Smooth muscle cell (in vitro differentiated cells): Measurements from ENCODE around the gene PRKG1. TPM values are rescaled to one million over a fixed set of nuclear protein-coding genes. Genes with fewer than 3 reads are reported as not detected.

Experiments used
- DNase-seq: peaks from one replicate; lab custom pipeline; 2025; ENCODE audit not compliant: unreplicated experiment; lab: John Stamatoyannopoulos, UW
- H2AFZ ChIP-seq: fragments of 200-600 bp; sonication (generic); 2 replicates; pipeline ENCODE4 v1.6.0; 2016; ENCODE audit warnings: antibody characterized with exemption, low read depth, mild to moderate bottlenecking
- H3F3A ChIP-seq: fragments of 200-600 bp; sonication (generic); 2 replicates; pipeline ENCODE4 v1.6.0; 2017; ENCODE audit warnings: antibody characterized with exemption, low read depth
- H3K27ac ChIP-seq: fragments of 200-600 bp; sonication (generic); 2 replicates; pipeline ENCODE4 v1.5.1; 2016; ENCODE audit warnings: low read depth, mild to moderate bottlenecking
- H3K27me3 ChIP-seq: fragments of 200-600 bp; sonication (generic); 2 replicates; pipeline ENCODE4 v1.6.1; 2016; ENCODE audit warnings: low read depth, mild to moderate bottlenecking
- H3K36me3 ChIP-seq: fragments of 200-600 bp; sonication (generic); 2 replicates; pipeline ENCODE4 v1.5.1; 2016; ENCODE audit warnings: low read depth
- H3K4me1 ChIP-seq: fragments of 200-600 bp; sonication (generic); 2 replicates; pipeline ENCODE4 v1.5.1; 2016; ENCODE audit warnings: low read depth
- H3K4me2 ChIP-seq: fragments of 200-600 bp; sonication (generic); 2 replicates; pipeline ENCODE4 v1.6.0; 2016; ENCODE audit warnings: mild to moderate bottlenecking
- H3K4me3 ChIP-seq: fragments of 200-600 bp; sonication (generic); 2 replicates; pipeline ENCODE4 v1.5.1; 2016; ENCODE audit warnings: mild to moderate bottlenecking
- H3K79me2 ChIP-seq: fragments of 200-600 bp; sonication (generic); 2 replicates; pipeline ENCODE4 v1.6.0; 2016; ENCODE audit warnings: low read depth, mild to moderate bottlenecking
- H3K9ac ChIP-seq: fragments of 200-600 bp; sonication (generic); 2 replicates; pipeline ENCODE4 v1.6.0; 2016; ENCODE audit warnings: low read depth
- H3K9me3 ChIP-seq: fragments of 200-600 bp; sonication (generic); replicated peaks from 2 replicates; pipeline ENCODE4 v1.5.1; 2016; ENCODE audit warnings: low read depth
- H4K20me1 ChIP-seq: fragments of 200-600 bp; sonication (generic); 2 replicates; pipeline ENCODE4 v1.6.0; 2016; ENCODE audit warnings: low read depth
- WGBS: methylation state at CpG from one replicate; pipeline ENCODE4 v1.1.7; 2016; ENCODE audit warnings: low lambda C conversion rate; 5-methylcytosine and 5-hydroxymethylcytosine counted together
- polyA plus RNA-seq: library from polyadenylated mRNA; unstranded; fragments of >200 nt; fragmentation: Nextera tagmentation; extraction: Ambion mirVana; gene quantifications from 2 replicates; pipeline ENCODE4 v1.2.1, GENCODE V29; 2016
- total RNA-seq: library from RNA; depleted of rRNA; stranded (reverse); fragments of >200 nt; gene quantifications from 2 replicates; pipeline ENCODE4 v1.2.3, GENCODE V29; 2014
- TF ChIP-seq, protein P1 (sequence below): fragments of 200-600 bp; sonication (generic); IDR thresholded peaks from 2 replicates; pipeline ENCODE4 v1.5.1; 2017; ENCODE audit warnings: borderline replicate concordance, mild to moderate bottlenecking, antibody characterized with exemption; ENCODE audit not compliant: insufficient read depth, poor library complexity, severe bottlenecking

PRKG1 gene
- total and polyA plus RNA-seq, 2 experiments from 2014 or later = 7.2 to 13.4 TPM

DNA sequence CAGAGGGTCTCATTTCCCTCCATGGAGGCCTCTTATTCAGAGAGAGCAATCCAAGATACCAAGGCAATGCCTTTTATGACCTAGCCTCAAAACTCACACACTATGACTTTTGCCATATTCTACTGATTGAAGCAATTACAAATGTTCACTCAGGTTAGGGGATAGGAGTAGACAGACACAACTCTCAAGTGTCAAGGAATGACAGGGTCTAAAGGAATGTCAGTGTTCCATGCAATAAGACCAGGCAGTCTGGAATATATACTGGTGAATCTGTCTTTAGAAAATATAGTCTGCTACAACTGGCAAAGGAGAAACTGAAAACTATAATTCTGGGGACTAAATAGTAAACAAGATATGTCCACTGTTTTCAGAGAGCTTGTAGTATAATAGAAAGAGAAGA is 283.9 kb downstream of the PRKG1 start:
- Histone ChIP-seq H3F3A (no peaks in the 10 kb centered on the region), H3K9me3 (no peaks in the 10 kb centered on the region), H2AFZ (no peak overlapping the region), H3K79me2 (no peaks in the 10 kb centered on the region), H3K4me3 (no peak overlapping the region), H3K36me3 (no peaks in the 10 kb centered on the region), H3K4me2 (no peak overlapping the region), H3K9ac (no peak overlapping the region), H3K27ac (no peak overlapping the region), H3K27me3 (no peaks in the 10 kb centered on the region), H3K4me1 (no peaks in the 10 kb centered on the region), H4K20me1 (peaks cover 12% of the 10 kb centered on the region)
- DNase-seq = no peak
- TF ChIP-seq, protein P1, sequence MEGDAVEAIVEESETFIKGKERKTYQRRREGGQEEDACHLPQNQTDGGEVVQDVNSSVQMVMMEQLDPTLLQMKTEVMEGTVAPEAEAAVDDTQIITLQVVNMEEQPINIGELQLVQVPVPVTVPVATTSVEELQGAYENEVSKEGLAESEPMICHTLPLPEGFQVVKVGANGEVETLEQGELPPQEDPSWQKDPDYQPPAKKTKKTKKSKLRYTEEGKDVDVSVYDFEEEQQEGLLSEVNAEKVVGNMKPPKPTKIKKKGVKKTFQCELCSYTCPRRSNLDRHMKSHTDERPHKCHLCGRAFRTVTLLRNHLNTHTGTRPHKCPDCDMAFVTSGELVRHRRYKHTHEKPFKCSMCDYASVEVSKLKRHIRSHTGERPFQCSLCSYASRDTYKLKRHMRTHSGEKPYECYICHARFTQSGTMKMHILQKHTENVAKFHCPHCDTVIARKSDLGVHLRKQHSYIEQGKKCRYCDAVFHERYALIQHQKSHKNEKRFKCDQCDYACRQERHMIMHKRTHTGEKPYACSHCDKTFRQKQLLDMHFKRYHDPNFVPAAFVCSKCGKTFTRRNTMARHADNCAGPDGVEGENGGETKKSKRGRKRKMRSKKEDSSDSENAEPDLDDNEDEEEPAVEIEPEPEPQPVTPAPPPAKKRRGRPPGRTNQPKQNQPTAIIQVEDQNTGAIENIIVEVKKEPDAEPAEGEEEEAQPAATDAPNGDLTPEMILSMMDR = no peak

DNA sequence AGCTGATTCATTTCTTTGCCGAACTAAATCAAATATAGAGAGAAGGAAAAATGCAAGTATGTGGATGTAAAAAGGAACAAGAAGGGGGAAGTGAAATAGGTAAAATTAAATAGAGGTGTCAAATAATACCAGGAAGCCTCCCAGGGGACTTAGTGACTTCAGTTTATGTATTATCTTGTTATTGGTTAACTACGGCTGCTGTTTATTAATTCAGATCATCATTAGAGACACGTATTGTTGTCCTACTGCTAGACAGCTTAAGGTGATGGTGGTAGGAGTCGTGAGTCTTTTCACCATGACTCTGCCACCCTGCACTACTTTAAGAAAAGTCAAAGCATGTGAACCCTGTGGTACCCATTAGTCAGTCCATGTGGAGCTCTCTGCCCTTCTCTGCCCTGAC is 289.1 kb downstream of the PRKG1 start:
- H3K27ac ChIP-seq = no peak overlapping the region
- H2AFZ ChIP-seq = no peak overlapping the region
- no peaks in the 10 kb centered on the region for H3K36me3 ChIP-seq
- no peak overlapping the region for H3K4me3 ChIP-seq
- no peaks in the 10 kb centered on the region for H3K79me2 ChIP-seq
- WGBS = 93% methylated on average over 4 of the region's 4 CpGs
- H4K20me1 ChIP-seq = peaks cover 2% of the 10 kb centered on the region
- H3K9ac ChIP-seq = no peak overlapping the region
- TF ChIP-seq, protein P1 = no peak
- H3K27me3 ChIP-seq = no peaks in the 10 kb centered on the region
- no peaks in the 10 kb centered on the region for H3K9me3 ChIP-seq
- no peak overlapping the region for H3K4me2 ChIP-seq
- no peaks in the 10 kb centered on the region for H3F3A ChIP-seq
- H3K4me1 ChIP-seq = peaks cover 3% of the 10 kb centered on the region
- DNase-seq = no peak

DNA sequence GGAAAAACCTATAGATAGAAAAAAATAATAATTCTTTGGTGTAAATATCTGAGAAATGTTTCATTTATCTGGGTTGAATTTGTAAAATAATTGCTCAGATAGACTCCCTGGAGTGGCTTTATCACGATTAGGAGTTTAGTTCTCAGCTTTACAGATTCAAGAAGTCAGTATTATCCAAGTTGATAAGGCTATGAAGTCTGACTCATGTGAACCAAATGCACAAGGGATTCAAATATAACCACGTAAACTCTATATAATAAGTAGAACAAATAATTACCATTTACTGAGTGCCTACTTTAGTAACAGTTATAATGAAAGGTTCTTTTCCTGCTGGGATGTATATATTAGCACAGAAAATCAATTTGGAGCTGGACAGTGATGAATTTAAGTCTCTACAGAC is 290.4 kb downstream of the PRKG1 start:
- WGBS = 20% methylated on average over 2 of the region's 2 CpGs
- Histone ChIP-seq H3K27me3 (no peaks in the 10 kb centered on the region), H3K4me2 (no peak overlapping the region), H4K20me1 (peaks cover 2% of the 10 kb centered on the region), H3K4me3 (no peak overlapping the region), H3K36me3 (no peaks in the 10 kb centered on the region), H3K79me2 (no peaks in the 10 kb centered on the region), H3K9ac (no peak overlapping the region), H3K27ac (no peak overlapping the region), H3K4me1 (peaks cover 3% of the 10 kb centered on the region), H3F3A (no peaks in the 10 kb centered on the region), H3K9me3 (no peaks in the 10 kb centered on the region), H2AFZ (no peak overlapping the region)
- DNase-seq = no peak
- TF ChIP-seq, protein P1 = no peak

DNA sequence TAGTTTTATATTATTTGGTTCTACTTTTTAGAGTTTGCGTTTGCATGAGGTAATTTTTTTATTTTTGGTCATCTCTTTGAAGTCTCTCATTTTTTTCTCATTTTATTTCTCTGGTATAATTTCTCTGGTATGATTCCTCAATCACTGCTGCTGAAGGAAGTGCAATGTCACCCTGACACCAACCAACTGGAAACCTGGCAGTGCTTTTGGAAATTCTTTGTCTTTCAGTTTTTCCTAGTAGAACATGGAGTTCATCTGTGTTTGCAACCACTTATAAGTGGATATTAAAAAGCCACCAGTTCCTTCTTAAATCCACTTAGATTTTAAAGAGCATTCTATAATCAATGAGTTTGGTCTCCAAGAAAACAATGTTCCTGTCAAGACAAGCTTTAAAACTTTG is 291.8 kb downstream of the PRKG1 start:
- TF ChIP-seq, protein P1 = no peak
- no peak overlapping the region for H3K27ac ChIP-seq
- H3K4me2 ChIP-seq = no peak overlapping the region
- H3K9me3 ChIP-seq = no peaks in the 10 kb centered on the region
- H3K4me1 ChIP-seq = peaks cover 3% of the 10 kb centered on the region
- no peaks in the 10 kb centered on the region for H3F3A ChIP-seq
- no peaks in the 10 kb centered on the region for H3K79me2 ChIP-seq
- no peak overlapping the region for H3K9ac ChIP-seq
- H3K36me3 ChIP-seq = no peaks in the 10 kb centered on the region
- H4K20me1 ChIP-seq = peaks cover 4% of the 10 kb centered on the region
- no peaks in the 10 kb centered on the region for H3K27me3 ChIP-seq
- H3K4me3 ChIP-seq = no peak overlapping the region
- WGBS = 97% methylated on average over 1 of the region's 1 CpG
- no peak overlapping the region for H2AFZ ChIP-seq
- no peak for DNase-seq
